GM12878 (cell line): ENCODE measurements around the gene KCNH4.
"Not testable (repeated sequence)": the region's sequence is repeated elsewhere in the genome, so short reads cannot be mapped to it uniquely, and the experiment has no call there.

Experiments used
- CHD4 ChIP-seq: fragments of 200-600 bp; sonication (generic); IDR thresholded peaks from 2 replicates; pipeline ENCODE4 v1.6.1; 2016; ENCODE audit warnings: mild to moderate bottlenecking
- TF ChIP-seq, protein P1 (sequence below): IDR thresholded peaks from 2 replicates; pipeline ENCODE4 v1.6.1; 2011; ENCODE audit warnings: borderline replicate concordance, low read depth, mild to moderate bottlenecking, moderate library complexity, mixed read lengths, low read length; ENCODE audit not compliant: insufficient read depth; ENCODE audit errors: extremely low read length

DNA sequence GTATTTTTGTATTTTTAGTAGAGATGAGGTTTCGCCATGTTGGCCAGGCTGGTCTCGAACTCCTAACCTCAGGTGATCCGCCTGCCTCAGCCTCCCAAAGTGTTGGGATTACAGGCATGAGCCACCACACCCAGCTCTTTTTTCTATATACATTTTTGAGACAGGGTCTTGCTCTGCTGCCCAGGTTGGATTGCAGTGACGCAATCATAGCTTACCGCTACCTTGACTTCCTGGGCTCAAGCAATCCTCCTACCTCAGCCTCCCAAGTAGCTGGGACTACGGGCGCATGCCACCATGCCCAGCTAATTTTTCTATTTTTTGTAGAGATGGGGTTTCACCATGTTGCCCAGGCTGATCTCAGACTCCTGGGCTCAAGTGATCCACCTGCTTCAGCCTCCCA lies 40.3 kb downstream of the KCNH4 start:
- TF ChIP-seq, protein P1, sequence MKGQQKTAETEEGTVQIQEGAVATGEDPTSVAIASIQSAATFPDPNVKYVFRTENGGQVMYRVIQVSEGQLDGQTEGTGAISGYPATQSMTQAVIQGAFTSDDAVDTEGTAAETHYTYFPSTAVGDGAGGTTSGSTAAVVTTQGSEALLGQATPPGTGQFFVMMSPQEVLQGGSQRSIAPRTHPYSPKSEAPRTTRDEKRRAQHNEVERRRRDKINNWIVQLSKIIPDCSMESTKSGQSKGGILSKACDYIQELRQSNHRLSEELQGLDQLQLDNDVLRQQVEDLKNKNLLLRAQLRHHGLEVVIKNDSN = not testable (repeated sequence)
- TF ChIP-seq CHD4 = not testable (repeated sequence)
